GM13976 (cell line): ENCODE results near the gene WDR45B.

Source experiments
- DNase-seq: peaks from one replicate; pipeline ENCODE4 v3.0.0; 2012; ENCODE audit warnings: low spot score
- CTCF ChIP-seq: IDR thresholded peaks from 2 replicates; pipeline ENCODE4 v1.5.1; 2012; ENCODE audit warnings: borderline replicate concordance, mild to moderate bottlenecking; ENCODE audit not compliant: insufficient read depth; ENCODE audit errors: extremely low read depth, missing control alignments, control extremely low read depth
- in situ Hi-C: fragments of 300-500 bp; cut with MboI; formaldehyde crosslinking; loops from one replicate; pipeline ENCODE4 v1.12.0; 2022; ENCODE audit warnings: low sequenced_read_pairs, mixed read lengths, inconsistent platforms; ENCODE audit not compliant: unreplicated experiment

Gene WDR45B

DNA sequence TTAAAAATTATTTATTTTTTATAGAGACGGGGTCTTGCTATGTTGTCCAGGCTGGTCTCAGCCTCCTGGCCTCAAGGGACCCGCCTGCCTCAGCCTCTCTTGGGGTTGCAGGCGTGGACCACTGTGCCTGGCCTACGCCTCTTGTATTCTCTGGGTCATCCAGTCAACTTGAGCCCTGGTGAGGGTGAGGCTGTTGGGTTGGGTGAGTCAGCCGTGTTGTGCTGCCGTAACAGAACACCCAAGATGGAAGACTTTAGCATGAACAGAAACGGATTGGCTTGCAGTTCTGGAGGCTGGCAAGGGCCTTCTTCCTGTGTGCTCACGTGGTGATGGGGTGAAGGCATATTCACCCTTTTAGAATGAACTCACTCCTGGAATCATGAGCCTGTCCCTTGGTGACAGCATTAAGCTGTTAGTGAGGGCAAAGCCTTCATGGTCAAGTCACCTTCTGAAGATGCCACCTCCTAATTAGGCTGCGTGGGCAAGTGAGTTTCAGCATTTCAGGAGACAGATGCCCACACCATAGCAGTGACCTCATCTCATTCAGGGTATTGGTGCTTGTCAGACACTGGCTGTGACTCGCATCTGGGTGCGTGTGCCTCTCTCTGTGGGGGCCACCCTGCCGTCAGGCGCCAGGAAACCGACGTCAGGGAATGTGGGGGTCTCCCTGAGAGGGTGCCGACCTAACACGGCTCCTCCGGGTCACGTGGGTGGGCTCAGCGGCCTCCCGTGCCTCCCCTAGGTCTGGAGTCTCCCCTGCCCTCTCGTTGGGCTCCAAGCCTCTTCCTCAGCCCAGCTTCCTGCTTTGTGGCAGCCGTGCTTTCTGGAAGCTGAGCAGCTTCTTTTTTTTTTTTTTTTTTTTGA lies 49.8 kb downstream of the WDR45B start:
- no peak for TF ChIP-seq CTCF
- no peak for DNase-seq
- in situ Hi-C loops, result no loop called here

GRCh38 chr17:82596837-82597672 lies 51.2 kb downstream of the WDR45B start:
- in situ Hi-C loops, result no loop called here
- TF ChIP-seq CTCF, result no peak
- DNase-seq, result no peak

- DNase-seq, result no peak
- no peak for TF ChIP-seq CTCF
- in situ Hi-C loops, result no loop called here
Observed at GRCh38 chr17:82596296-82596695, 51.9 kb downstream of the WDR45B start.

GRCh38 chr17:82595893-82596292 lies 52.4 kb downstream of the WDR45B start:
- in situ Hi-C loops, result no loop called here
- no peak for DNase-seq
- TF ChIP-seq CTCF, result no peak

GRCh38 chr17:82594571-82594970 lies 53.7 kb downstream of the WDR45B start:
- in situ Hi-C loops, result no loop called here
- TF ChIP-seq CTCF, result no peak
- DNase-seq, result no peak

DNA sequence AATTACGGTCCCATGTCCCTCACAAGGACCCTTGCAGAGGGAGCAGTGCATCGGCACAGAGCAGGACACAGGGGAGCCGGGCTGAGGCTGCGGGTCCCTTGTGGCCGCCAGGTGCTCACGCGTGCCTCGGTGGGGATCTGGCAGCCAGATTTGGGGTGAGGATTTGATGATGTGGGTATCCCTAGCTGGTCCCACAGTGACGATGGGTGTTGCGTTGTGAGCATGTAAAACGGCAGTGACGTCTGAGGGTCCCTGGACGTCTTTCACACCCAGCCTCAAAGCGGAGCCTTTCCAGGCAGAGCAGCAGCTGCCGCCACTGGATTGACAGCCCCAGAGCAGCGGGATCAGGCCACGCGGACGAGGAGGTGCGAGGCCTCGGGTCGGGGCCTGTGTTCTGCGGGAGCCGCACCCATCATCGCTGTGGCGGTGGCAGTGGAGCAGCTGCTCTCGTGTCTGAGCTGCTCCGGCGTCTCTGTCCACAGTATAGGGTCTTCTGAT lies 54.6 kb downstream of the WDR45B start:
- TF ChIP-seq CTCF, result no peak
- DNase-seq, result no peak
- in situ Hi-C loops, result no loop called here
